Neural progenitor cell (in vitro differentiated cells): Measurements from ENCODE around the gene IL6R.

Experiments
- EZH2phosphoT487 ChIP-seq: fragments of 200-600 bp; sonication (generic); IDR thresholded peaks from 2 replicates; pipeline ENCODE4 v1.6.1; 2017; ENCODE audit warnings: antibody characterized with exemption
- TF ChIP-seq, protein P1 (sequence below): fragments of 200-600 bp; sonication (generic); IDR thresholded peaks from 2 replicates; pipeline ENCODE4 v1.5.1; 2017; ENCODE audit warnings: antibody characterized with exemption, mild to moderate bottlenecking

DNA sequence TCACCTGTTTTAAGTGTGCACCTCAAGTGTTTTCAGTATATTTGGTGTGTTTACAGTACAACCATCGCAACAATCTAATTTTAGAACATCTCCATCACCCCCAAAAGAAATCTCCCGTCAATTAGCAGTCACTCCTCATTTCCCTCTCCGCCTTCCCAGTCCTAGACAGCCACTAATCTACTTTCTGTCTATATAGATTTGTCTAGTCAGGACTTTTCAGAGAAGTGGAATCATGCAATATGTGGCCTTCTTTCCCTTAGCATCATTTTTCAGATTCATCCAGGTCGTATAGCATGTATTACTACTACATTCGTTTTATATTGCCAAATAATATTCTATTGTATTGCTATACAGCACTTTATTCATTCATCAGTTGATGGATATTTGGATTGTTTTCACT, 98.8 kb downstream of the IL6R start:
- TF ChIP-seq, protein P1, sequence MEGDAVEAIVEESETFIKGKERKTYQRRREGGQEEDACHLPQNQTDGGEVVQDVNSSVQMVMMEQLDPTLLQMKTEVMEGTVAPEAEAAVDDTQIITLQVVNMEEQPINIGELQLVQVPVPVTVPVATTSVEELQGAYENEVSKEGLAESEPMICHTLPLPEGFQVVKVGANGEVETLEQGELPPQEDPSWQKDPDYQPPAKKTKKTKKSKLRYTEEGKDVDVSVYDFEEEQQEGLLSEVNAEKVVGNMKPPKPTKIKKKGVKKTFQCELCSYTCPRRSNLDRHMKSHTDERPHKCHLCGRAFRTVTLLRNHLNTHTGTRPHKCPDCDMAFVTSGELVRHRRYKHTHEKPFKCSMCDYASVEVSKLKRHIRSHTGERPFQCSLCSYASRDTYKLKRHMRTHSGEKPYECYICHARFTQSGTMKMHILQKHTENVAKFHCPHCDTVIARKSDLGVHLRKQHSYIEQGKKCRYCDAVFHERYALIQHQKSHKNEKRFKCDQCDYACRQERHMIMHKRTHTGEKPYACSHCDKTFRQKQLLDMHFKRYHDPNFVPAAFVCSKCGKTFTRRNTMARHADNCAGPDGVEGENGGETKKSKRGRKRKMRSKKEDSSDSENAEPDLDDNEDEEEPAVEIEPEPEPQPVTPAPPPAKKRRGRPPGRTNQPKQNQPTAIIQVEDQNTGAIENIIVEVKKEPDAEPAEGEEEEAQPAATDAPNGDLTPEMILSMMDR = no peak
- no peak for TF ChIP-seq EZH2phosphoT487
